NCI-H510A (cell line): Measurements from ENCODE around the gene POU2AF2.
A peak's percentile ranks its signal among the peaks of the same experiment; 100 is the strongest.
"Not testable (repeated sequence)": the region's sequence is repeated elsewhere in the genome, so short reads cannot be mapped to it uniquely, and the experiment has no call there.

Experiments
- DNase-seq: peaks from one replicate; lab custom pipeline; 2025; lab: John Stamatoyannopoulos, UW

Gene POU2AF2

DNA sequence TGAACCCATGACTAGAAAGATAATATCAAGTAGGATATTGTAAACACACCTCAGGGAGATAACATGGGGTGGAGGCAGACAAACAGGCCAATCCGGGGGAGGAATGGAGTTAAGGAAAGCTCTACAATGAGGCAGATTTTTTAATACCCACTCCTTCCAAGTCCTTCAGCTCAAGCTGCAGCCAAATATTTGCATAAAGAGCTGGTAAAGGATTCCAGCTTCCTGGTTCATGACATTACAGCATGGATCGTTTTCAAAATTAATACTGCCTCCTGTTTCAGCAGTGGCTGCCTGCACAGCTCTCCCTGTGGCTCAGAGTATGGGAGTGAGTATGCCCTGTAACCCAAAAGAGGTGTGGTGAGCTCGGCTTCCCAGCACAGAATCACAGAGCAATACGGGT lies 57.9 kb downstream of the POU2AF2 start:
- peak; percentile 43 for DNase-seq

GRCh38 chr11:111305162-111305802 lies 59.8 kb downstream of the POU2AF2 start:
- no peak for DNase-seq

GRCh38 chr11:111305876-111306275 lies 60.4 kb downstream of the POU2AF2 start:
- no peak for DNase-seq

- DNase-seq: no peak
Observed at GRCh38 chr11:111306321-111306720, 60.8 kb downstream of the POU2AF2 start.

DNA sequence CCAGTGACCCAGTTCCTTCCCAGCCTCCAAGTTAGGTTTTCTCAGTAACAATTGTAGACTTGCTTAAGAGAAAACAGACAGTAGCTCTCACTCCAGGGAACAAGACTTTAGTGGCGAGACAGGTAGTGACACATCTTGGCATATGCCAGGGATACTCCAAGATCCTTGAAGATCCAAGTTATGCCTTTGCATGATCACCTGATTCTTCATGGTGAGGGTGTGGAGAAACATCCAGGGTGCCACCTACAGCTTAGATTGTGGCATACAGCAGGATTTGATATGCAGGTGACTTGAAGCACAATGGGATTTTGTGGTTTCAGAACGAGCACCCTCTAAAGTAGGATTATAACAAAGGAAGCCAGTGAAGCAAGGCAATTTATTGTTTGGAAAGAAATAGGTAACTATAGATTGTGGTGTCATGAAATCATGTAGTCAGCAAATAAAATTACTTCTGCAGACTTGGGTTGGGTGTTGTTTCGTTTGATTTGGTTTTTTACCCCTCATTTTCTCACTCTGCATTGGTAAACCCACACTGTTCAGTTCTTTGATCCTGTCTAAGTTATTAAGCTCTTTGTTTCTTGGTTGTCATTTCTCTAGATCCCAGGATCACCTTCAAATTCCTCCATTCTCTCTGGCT lies 62.1 kb downstream of the POU2AF2 start:
- peak; percentile 44 for DNase-seq

- peak; percentile 63 for DNase-seq
Observed at GRCh38 chr11:111308140-111308539, 62.6 kb downstream of the POU2AF2 start.

DNA sequence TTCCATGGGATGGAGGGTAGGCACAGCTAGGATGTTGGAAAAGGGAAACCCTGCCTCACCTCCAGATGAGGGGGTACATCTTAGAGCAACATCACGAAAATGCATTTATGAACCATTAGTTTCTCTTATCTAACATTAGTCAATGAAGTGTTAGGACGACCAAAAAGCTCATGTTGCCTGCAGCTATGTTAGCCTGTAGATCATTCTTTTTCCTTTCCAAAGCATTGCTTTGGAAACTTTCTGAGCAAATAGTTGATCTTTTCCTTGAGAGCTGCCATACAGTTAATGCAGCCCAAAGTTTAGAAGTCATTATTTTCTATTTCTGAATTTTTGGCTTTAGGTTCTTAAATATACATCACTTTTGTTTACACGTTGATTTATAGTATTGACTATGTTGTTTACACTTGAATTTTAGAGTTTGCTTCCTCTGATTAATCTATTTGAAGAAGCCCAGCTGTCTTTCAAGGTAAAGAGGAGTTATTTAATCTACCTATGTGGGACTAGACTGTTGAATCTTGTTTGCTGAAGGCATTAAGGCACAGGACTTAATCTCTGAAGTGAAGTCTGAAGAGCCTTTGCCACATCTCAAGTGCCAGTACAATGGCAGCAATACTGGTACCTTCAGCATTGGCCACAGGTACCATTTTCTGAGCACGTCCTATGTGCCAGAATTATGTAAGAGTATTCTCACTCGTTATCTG lies 63.8 kb downstream of the POU2AF2 start:
- DNase-seq: peak; percentile 43

- DNase-seq: peak; percentile 76
Observed at GRCh38 chr11:111310088-111310487, 64.6 kb downstream of the POU2AF2 start.

DNA sequence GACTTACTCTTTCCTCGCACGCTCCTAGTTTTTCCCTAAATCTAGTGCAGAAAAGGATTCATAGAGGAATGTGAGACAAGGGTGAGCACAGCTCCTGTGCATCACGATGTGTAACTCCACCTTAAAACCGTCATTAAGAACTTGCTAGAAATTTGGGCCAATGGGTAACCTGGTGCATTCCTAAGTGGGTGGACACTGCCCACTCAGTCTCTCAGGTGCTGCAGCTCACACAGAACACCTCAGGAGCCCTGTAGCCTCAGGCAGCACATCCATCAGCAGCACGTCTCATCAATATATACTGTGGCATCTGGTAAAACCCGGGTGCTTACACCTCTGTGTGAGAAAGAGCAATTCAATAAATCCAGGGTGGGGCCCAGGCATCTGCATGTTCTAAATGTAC lies 65.2 kb downstream of the POU2AF2 start:
- DNase-seq: no peak

GRCh38 chr11:111312076-111312475 lies 66.6 kb downstream of the POU2AF2 start:
- no peak for DNase-seq

DNA sequence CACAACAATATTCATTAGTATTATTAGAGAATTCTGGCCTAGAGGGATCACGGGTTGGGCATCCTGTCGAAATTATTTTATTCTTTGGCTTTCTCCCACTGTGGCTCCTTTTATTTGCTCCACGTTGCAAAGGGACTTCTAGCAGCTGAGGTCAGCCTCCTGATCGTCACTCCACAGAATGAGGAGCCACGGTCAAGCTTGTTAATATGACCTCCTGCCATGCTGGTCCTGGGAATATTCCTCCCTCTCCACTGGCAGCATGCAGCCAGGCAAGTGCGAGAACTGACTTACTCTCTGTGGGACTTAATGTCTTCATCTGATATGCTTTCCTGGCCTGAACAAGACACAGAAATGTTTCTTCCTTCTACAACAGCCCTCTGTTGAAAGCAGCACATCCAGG lies 73.8 kb downstream of the POU2AF2 start:
- DNase-seq: no peak

DNA sequence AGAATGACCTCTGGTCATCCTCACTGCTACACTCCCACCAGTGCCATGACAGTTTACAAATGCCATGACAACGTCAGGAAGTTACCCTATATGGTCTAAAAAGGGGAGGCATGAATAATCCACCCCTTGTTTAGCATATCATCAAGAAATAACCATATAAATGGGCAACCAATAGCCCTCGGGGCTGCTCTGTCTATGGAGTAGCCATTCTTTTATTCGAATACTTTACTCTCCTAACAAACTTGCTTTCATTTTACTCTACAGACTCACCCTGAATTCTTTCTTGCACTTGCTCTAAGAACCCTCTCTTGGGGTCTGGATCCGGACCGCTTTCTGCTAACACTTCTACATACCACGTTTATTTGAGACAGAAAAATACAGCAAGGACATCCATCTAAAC lies 74.7 kb downstream of the POU2AF2 start:
- not testable (repeated sequence) for DNase-seq

- DNase-seq: no peak
Observed at GRCh38 chr11:111320728-111321568, 75.4 kb downstream of the POU2AF2 start.

GRCh38 chr11:111322534-111322933 lies 77.0 kb downstream of the POU2AF2 start:
- no peak for DNase-seq

DNA sequence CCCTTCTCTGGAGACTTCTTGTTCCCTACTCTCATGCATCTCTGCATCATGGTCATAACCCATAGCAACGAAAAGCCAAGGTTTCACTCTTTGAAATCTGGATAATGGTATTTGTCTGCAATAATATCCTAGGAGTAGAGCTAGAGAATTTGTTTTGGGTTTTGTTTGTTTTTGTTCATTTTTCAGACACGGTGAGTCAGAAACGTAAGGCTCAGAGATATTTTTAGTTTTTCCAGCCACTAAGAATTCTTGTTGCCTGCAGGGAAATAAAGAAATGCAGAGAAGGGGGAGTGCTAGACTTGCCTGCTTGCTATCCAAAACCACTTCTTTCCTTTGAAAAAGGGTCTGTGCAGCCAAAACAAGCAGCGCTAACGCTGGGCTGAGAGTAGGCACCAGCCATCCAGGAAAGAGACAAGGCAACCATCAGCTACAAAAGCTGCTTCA lies 78.8 kb downstream of the POU2AF2 start:
- DNase-seq: no peak

DNA sequence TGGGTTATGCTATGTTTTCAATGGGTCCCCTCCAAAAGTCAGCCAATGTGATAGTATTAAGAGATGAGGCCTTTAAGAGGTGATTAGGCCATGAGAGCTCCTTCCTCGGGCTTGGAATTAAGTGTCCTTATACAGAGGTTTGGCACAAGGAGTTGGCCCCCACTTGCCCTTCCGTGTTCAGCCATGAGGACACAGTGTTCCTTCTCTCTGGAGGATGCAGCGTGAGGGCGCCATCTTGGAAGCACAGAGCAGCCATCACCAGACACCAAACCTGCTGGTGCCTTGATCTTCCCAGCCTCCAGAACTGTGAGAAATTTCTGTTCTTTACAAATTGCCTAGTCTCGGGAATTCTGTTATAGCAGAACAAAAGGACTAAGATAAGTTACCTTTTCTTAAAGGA lies 79.7 kb downstream of the POU2AF2 start:
- DNase-seq: no peak

DNA sequence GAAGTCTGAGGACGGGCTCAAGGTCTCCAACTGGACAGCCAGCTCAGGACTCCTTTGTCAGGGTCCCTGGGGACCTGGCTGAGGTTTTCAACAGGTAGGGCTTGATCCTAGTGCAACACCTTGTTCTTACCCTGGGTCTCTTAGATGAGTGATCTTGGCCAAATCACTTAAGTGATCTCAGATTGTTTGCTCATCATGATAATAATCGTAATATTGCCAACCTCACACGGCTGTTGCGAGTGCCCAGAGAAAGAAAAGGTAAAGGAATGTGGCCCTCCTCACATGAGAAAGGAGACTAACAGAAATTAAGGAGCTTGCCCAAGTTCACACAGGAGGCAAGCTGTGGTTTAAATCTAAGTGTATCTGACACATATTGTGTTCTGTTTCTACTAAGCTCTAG lies 81.3 kb downstream of the POU2AF2 start:
- no peak for DNase-seq

DNA sequence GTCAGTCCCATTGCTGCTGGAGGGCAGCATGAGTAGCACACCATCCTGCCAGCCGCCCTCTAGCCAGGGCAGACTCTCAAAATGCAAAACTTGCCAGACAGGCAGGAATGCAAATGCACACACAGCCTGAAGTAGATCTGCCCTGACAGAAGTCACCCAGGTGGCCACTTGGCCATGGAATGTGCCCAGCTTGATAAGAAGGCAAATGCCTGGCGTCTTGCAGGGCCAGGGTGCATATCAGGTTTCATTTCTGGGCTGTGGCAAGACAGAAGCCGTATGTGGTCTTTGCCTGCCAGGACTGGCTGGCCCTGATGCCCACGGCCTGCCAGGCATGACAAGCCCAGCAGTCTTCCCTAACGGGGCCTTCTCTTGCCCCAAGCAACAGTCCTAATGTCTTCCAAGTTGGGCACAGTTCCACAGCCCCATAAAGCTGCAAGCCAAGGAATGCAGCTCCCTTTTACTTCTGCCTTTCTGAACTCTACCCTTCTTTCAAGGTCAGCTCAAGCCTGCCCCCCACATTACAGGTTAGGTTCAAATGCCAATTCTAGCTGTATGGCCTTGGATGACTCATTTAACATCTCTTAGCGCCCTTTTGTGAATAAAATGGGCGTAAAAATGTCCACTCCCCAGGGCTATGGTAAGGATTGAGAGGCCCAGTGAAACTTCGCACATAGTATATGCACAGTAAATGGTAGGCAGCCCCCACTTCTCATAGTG lies 82.5 kb downstream of the POU2AF2 start:
- DNase-seq: peak; percentile 17

GRCh38 chr11:111329306-111330204 lies 84.0 kb downstream of the POU2AF2 start:
- no peak for DNase-seq

GRCh38 chr11:111330234-111330893 lies 84.8 kb downstream of the POU2AF2 start:
- DNase-seq: no peak
